Hematopoietic multipotent progenitor cell treated with erythropoietin and hydrocortisone succinate and interleukin-3 and kit ligand, for 6 days (in vitro differentiated cells): ENCODE data around the gene RPS23.

ENCODE experiments used
- DNase-seq: peaks from one replicate; pipeline ENCODE4 v3.0.0-alpha.2; 2015

The RPS23 gene

DNA sequence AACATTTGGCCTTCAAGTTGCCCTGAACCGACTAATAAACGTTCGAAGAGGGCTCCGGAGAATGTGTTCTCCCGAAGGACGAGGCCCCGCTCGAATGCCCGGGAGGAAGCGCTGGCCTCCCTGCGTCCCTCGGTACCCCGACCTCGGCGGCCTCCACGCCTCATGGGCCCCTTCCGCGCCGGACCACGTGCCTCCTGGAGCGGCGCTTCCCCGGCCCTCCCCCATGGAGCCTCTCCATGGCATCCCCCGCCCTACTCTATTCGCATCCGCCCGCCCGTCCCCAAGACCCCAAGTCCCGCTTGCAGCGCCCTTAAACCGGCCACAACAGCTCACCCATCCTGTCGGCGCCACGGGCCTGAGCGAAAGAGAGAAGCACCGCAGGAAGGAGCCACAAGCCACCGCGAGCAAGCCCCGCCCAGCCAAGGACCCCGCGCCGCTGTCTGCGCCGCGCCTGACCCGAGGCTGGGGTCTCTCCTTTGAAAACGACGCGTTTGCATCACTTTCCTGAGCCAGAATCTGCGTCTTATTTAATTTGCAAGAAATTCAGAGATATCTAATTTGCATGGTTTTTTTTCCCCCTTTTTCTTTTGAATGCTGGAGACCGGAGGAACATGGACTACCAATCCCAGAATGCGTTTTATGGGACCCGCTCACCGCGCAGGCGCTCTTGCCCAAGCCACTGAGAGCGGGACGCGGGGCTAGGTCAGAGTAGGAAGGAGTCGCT lies at the start of gene RPS23:
Gene RPS23, minus strand, starts transcription at position 368 of the 724 bp plus-strand sequence. Its CDS starts 31 bp downstream, at position 337.
- peak; percentile 98 for DNase-seq

GRCh38 chr5:82327941-82328340 lies 49.8 kb upstream of the RPS23 start:
- no peak for DNase-seq

GRCh38 chr5:82325996-82326395 lies 47.8 kb upstream of the RPS23 start:
- no peak for DNase-seq

GRCh38 chr5:82325155-82325554 lies 47.0 kb upstream of the RPS23 start:
- DNase-seq, result no peak

DNA sequence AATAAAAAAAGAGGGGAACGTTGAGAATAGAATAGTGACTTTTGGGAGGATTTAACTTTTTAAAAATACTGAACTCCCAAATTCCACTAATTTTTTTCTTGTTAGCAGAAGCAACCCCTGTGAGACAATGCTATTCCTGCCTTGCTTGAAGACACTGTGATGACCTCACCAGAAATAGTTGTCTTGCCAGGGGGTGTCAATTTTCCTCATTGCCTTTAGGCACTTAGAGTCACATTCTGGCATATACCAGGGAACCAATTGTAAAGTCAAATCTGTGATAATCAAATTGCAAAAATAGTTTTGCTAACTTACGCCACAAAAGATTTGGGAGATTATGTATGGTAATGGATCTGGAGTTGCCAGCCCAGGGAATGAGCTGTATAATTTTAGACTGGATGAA lies 42.8 kb upstream of the RPS23 start:
- DNase-seq, result no peak

DNA sequence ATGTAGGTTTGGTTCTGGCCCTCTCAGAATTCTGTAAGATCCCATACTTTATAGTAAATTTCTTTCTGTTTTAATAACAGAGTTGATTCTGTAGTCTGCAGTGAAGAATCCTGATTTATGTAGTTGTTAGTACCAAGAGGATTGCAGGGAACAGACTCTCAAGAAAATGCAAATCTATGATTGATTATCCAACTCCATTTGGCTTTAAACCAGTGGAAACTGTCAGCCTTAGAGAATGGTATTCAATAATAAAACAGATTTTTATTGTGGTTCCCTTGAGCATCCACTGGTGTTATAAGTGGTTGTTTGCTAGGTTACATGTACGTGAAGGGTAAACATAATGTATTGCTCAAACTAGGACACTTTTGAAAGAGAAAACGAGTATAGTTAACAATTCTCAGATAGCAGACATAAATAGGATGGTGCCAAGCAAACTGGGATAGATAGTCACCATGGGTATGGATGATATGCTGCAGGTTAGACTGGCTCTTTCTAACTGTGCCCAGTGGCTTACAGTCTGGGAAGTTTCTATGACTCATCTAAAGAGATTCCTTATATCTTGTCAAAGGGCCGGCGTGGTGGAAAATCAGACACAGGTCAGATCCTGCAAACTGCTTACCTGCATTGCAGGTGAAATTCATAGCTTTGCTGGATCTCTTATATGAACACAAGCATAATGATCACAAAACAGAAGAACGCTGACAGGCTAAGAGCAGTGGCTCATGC lies 41.7 kb upstream of the RPS23 start:
- no peak for DNase-seq

DNA sequence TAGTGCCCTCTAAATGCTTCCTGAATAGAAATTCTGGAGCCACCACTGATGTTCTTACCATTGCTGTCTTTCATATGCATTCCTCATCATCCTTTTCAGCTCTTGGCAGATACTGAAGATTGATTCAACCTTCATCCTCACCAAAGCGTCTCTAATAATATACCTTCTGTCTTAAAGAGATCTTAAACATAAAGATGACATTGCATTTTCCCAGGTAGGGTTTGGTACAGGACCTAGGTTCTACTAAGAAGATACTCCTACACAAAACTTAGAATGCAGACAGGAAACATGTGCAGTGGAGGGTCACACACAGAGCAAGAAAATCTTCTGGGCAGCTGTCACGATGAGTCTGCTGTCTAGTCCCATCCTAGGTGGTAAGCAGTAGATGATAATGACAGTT lies 41.0 kb upstream of the RPS23 start:
- no peak for DNase-seq

DNA sequence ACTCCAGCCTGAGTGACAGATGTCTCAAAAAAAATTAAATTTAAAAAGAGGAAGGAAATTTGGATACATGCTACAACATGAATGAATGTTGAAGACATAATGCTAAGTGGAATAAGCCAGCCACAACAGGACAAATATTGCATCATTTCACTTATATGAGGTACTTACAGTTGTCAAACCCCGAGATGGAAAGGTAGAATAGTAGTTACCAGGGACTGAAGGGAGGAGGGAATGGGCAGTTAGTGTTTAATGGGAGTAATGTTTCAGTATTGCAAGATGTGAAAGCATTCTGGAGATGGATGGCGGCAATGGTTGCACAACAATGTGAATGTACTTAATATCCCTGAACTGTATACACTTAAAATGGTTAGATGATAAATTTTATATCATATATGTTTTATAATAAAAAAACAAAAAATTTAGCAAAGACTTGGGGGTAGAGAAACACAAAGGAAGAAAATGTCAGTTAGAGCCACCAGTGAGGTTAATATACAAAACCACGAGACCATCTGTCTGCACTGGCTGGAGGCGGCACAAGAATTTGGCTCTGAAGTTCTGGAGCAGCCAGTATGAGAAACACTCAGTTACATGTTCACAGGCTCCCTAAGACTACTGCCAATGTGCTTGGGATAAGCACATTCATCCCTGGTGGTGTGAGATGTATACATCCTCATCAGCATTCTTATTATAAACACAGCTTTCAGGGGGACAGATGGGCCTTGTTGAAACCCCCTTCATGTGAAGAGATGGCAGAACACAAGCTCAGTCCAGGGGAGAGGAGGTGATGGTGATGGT lies 37.0 kb upstream of the RPS23 start:
- DNase-seq, result peak; percentile 29

- peak; percentile 19 for DNase-seq
Observed at GRCh38 chr5:82313016-82313415, 34.9 kb upstream of the RPS23 start.

DNA sequence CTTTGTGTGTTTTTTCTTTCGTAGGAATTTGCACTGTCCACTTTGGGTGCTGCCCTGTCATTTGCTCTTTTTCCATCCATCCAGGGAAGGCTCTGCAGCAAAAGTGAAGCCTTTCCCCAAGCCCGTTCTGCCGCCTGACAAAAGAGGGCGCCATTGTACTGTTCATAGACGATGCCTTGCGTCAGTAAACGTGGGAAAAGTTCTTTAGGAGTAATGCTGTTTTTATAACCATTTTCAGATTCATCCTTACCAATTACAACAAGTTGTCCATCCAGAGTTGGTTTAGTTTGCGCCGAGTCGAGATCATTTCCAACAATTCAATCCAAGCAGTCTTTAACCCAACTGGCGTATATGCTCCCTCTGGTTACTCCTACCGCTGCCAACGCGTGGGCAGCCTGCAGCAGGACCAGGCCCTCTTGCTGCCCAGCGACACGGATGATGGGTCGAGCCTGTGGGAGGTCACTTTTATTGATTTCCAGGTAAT lies 34.3 kb upstream of the RPS23 start:
- peak; percentile 80 for DNase-seq

DNA sequence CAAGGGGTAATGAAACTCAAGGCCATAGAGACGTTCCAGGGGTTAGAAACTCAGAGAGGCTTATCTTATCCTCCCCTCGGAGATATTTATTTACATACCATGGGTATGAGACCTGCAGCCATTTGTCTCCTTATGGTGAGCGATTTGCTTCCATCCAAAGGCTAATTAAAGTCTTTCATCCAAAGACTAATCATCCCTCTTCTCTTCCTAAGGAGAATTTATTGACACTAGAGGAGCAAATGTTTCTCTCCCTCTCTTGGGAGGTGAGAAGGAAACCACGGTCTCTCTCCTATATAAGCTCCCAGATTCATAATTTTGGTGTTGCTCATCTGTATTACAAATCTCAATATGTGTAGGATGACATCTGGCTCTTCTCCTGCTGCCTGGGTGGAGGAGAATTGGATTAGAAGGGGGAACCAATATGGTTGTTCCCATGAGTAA lies 31.0 kb upstream of the RPS23 start:
- no peak for DNase-seq

GRCh38 chr5:82308416-82308815 lies 30.3 kb upstream of the RPS23 start:
- no peak for DNase-seq

GRCh38 chr5:82307451-82307850 lies 29.3 kb upstream of the RPS23 start:
- no peak for DNase-seq

GRCh38 chr5:82306151-82306550 lies 28.0 kb upstream of the RPS23 start:
- DNase-seq, result no peak

DNA sequence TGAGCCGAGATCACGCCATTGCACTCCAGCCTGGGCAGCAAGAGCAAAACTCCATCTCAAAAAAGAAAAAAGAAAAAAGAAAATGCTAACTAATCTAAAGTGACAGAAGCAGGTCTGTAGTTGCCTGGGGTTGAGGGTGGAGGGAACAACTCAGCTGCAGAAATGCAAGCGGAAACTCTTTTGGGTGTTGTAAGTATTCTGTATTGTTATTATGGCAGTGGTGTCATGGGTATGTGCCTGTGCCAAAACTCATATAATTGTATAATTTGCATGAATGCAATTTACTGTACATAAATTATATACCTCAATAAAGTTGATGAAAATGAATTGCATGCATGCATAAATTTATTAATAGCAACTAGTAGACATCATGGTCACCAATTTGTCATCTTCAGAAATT lies 23.0 kb upstream of the RPS23 start:
- DNase-seq, result no peak

- DNase-seq, result no peak
Observed at GRCh38 chr5:82298668-82299067, 20.5 kb upstream of the RPS23 start.

DNA sequence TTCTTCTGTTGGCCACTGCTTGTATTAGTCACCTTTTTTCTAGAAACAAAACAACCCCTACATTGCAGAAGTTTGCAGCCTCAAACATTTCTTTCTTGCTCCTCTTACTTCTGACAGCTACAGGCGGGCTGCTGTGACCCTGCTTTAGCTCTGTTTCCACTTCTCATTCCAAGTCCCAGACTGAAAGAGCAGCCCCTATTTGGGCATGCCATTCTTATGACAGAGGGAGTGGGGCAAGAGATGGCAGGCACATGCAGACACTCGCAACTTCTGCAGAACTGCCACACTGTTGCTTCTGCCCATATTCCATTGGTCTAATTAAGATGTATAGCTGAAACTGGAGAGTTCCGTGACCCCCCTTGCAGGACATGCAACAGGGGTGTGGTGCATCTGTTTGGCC lies 19.6 kb upstream of the RPS23 start:
- DNase-seq, result no peak

- no peak for DNase-seq
Observed at GRCh38 chr5:82296929-82297328, 18.8 kb upstream of the RPS23 start.

DNA sequence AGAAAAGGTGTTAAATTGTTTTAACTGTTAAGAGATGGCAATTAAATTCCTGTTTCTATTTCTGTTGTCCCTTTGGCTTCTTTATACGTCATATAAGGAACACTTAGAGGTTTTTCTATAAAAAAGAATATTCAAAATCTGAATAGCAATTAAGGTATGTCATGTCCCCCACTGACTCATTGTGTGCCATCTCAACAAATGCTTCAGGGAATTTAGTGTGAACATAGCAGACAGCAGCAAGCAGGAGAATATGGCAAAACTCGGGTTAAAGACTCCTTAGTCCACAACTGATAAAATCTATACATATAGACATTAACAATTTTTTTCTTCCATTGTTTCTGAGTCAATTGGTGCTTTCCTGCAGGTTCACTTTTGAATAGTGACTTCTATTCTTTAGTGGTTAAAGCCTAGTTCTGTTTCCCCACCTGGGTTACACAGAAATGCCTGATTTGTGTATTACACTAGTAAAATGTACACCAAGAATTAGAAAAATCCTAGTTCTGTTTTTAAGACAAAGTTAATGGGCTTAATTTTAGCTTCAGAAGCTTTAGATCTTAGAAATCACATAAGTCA lies 17.9 kb upstream of the RPS23 start:
- no peak for DNase-seq

DNA sequence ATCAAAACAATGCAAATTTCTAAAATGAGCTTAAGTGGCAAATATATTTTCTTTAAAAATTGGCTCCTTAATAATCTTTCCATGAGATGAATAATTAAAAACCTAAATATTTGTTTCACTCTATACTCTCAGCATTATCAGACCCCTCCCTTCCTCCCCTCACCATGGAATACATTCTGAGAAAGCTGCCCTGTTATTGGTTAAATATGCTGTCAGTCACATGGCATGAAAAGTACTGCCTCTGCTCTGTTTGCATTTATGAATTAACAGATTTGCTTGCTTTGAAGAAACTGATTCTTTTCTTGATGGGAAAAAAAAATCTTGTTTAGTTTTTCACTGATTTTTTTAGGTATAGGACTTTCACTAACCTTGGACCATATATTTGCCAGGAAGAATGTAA lies 17.0 kb upstream of the RPS23 start:
- no peak for DNase-seq

DNA sequence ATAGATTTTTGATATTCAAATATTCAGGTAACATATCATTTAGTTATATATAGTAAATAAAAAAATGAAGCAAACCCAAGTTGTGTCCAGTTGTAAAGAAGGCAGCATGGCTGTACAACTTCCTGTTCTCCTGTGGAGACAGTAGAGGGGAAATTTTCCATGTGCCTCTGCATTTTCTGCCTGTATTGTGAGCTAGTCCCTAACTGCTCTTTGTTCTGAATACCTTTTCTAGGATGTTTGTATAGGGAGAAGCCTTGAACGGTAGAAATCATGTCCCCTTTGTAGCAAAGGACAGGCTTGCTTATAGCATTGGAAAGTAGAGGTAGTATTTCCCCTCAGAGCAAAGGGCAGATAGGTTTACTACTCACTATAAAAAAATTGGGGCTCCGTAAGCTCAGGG lies 13.3 kb upstream of the RPS23 start:
- DNase-seq, result no peak

GRCh38 chr5:82290908-82291307 lies 12.8 kb upstream of the RPS23 start:
- no peak for DNase-seq

DNA sequence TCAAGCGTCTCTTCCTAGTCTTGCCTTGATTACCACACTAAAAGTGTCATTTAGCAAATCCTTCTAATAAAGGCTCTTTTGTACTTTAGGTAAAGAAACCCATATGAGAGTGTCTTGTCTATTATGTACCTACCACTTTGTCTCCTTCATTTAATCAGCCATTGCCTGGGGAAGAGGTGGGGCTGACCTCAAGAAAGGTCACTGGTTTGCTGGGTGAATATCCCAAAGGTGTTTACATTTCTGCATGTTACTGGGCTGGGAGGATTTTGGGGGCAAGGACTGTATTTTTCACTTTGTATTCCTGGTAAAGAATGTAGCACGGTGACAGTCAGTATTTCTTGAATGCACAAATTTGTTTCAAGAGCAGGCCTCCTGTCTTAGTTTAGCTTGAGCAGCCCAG lies 11.9 kb upstream of the RPS23 start:
- no peak for DNase-seq
